ENCODE results near the gene MAD1L1.
A peak's percentile ranks its signal among the peaks of the same experiment; 100 is the strongest.

The MAD1L1 gene

DNA sequence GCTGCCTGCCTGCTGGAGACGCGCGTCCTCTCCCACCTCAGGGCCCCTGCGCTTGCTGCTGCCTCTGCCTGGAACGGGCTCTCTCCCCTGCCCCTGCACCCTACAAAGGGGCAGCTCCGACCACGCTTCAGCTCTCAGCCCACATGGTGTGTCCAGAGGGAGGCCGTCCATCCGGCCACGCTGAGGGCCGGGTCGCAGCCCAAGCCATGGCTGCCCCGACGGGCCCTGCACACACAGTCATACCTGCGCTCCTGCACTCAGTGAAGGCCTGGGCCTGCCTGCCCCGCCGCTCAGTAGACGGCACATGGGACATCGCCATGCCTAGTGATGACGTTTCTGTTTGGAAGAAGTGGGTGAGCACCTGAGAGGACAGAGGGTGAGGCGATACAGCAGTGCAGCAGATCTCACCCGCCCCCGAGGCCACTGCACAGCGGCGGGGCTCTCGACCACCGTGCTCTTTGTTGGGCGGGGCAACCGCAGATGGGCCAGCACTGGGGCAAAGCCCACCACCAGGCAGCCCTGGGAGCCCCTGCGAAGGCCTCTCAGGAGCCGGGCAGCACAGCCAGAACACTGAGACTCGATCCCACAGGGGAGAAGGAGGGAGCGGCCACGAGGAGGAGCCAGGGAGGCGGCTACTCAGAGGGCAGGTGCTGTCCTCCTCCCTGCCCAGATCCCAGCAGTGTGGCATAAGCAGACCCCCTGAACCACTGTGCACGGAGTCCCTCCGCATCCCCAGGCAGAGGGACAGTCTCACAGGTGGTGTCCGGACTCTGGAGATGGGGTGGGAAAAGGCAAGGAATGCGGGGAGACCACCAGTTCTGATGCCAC is 129.5 kb downstream of the MAD1L1 start:
- Histone ChIP-seq H3K4me3 (ENCODE audit: low read depth, low read length) (no peak overlapping the region), H3K36me3 (ENCODE audit: control insufficient read depth, insufficient read depth, low read length) (peaks cover 5% of the 10 kb centered on the region), H3K4me1 (ENCODE audit: control insufficient read depth, insufficient read depth, low read length) (peaks cover 2% of the 10 kb centered on the region), H3K9ac (ENCODE audit: low read depth, low read length) (no peak overlapping the region), H3K9me3 (ENCODE audit: control insufficient read depth, insufficient read depth, low read length) (no peaks in the 10 kb centered on the region), H3K27me3 (ENCODE audit: control insufficient read depth, insufficient read depth, low read length) (no peaks in the 10 kb centered on the region)

- no peaks in the 10 kb centered on the region for H3K9me3 ChIP-seq (ENCODE audit: control insufficient read depth, insufficient read depth, low read length)
- H3K4me3 ChIP-seq (ENCODE audit: low read depth, low read length), result no peak overlapping the region
- peaks cover 2% of the 10 kb centered on the region for H3K4me1 ChIP-seq (ENCODE audit: control insufficient read depth, insufficient read depth, low read length)
- no peak overlapping the region for H3K9ac ChIP-seq (ENCODE audit: low read depth, low read length)
- H3K36me3 ChIP-seq (ENCODE audit: control insufficient read depth, insufficient read depth, low read length), result peaks cover 5% of the 10 kb centered on the region
- no peaks in the 10 kb centered on the region for H3K27me3 ChIP-seq (ENCODE audit: control insufficient read depth, insufficient read depth, low read length)
These were observed 130.4 kb downstream of the MAD1L1 start for GRCh38 chr7:2102375-2102723.

DNA sequence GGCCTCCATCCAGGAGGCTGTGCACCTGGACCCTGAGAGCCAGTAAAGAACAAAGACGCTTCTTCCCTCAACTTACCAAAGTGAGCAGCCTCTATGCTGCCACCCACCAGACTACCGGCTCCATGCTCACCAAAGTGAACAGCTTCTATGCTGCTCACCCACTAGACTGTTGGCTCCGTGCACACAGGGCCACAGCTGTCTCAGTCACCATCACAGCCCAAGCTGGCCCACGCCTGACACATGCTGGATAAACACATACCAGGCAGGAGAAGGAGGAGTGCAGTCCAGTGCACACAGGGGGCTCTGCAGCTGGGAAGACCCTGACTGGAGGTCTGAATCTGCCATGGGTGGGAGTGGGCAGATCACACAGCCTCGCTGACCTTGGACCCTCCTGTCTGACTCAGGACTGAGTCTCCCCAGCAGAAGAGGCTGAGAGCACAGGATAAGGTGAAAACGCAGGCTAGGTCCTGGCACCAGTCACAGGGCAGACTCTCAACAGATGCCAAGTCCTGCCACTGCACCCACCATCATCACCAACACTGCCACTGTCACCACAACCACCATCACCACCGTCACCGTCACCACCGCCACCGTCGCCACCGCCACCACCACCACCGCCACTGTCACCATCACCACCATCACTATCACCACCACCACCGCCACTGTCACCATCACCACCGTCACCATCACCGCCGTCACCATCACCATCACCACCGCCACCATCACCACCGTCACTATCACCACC is 130.9 kb downstream of the MAD1L1 start:
- H3K4me1 ChIP-seq (ENCODE audit: control insufficient read depth, insufficient read depth, low read length), result peaks cover 2% of the 10 kb centered on the region
- H3K27me3 ChIP-seq (ENCODE audit: control insufficient read depth, insufficient read depth, low read length), result no peaks in the 10 kb centered on the region
- H3K9ac ChIP-seq (ENCODE audit: low read depth, low read length), result no peak overlapping the region
- H3K36me3 ChIP-seq (ENCODE audit: control insufficient read depth, insufficient read depth, low read length), result peaks cover 5% of the 10 kb centered on the region
- no peaks in the 10 kb centered on the region for H3K9me3 ChIP-seq (ENCODE audit: control insufficient read depth, insufficient read depth, low read length)
- H3K4me3 ChIP-seq (ENCODE audit: low read depth, low read length), result no peak overlapping the region

DNA sequence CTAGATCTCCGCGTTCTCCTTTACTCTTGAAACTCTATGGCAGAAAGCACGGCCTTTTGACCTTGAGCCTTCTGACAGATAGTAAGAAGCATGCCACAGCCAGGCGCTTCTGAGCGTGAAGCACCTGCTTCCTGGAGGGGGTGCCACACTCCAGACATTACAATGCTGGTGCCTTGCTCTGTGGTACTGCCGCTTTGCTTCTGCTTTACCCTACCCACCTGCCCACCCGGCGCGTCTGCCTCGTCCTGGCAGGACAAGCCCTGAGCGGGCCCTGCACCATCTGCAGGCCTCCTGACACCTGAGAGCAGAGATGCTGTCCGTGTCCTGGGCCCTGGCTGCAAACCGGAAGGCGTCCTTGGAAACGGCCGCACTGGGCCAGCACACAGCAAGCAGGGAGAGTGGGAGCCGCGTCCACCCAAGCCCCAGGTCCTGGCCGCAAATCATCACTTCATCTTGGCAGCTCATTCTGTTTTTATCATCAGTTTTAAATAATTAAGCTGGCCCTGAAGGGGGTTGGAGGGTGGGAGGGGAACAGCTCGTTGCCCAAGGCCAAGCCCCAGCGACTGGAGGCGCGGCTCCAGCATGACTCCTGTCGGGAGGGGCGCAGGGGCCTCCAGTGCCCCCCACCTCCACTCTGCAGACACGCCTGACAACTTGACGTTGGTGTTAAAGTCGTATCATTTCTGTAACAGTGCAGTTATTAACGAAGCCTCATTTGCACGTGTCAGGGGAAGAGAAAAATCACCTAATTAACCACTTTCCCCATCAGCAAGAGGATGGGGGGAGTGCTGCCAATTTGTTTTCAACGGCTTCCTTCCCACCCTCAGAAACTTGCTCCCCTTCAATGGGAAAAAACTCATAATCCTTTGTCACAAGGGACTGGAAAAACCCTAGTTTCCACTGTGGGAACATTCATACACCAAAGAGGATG is 132.2 kb downstream of the MAD1L1 start:
- H3K4me1 ChIP-seq (ENCODE audit: control insufficient read depth, insufficient read depth, low read length), result peaks cover 2% of the 10 kb centered on the region
- no peak overlapping the region for H3K4me3 ChIP-seq (ENCODE audit: low read depth, low read length)

GRCh38 chr7:2099048-2099957 is 133.4 kb downstream of the MAD1L1 start:
- Histone ChIP-seq H3K36me3 (ENCODE audit: control insufficient read depth, insufficient read depth, low read length) (peaks cover 7% of the 10 kb centered on the region), H3K9ac (ENCODE audit: low read depth, low read length) (peak overlapping the region; percentile 12), H3K4me3 (ENCODE audit: low read depth, low read length) (no peak overlapping the region)

More for the DNA sequence above, 132.2 kb downstream of the MAD1L1 start:
- Histone ChIP-seq H3K27me3 (ENCODE audit: control insufficient read depth, insufficient read depth, low read length) (no peaks in the 10 kb centered on the region), H3K36me3 (ENCODE audit: control insufficient read depth, insufficient read depth, low read length) (peaks cover 5% of the 10 kb centered on the region), H3K9me3 (ENCODE audit: control insufficient read depth, insufficient read depth, low read length) (no peaks in the 10 kb centered on the region), H3K9ac (ENCODE audit: low read depth, low read length) (peak overlapping the region; percentile 12)

GRCh38 chr7:2098496-2098895 is 134.2 kb downstream of the MAD1L1 start:
- Histone ChIP-seq H3K4me3 (ENCODE audit: low read depth, low read length) (no peak overlapping the region), H3K9ac (ENCODE audit: low read depth, low read length) (no peak overlapping the region), H3K36me3 (ENCODE audit: control insufficient read depth, insufficient read depth, low read length) (peaks cover 7% of the 10 kb centered on the region), H3K27me3 (ENCODE audit: control insufficient read depth, insufficient read depth, low read length) (no peaks in the 10 kb centered on the region), H3K9me3 (ENCODE audit: control insufficient read depth, insufficient read depth, low read length) (no peaks in the 10 kb centered on the region), H3K4me1 (ENCODE audit: control insufficient read depth, insufficient read depth, low read length) (no peaks in the 10 kb centered on the region)

More at GRCh38 chr7:2099048-2099957, 133.4 kb downstream of the MAD1L1 start:
- Histone ChIP-seq H3K4me1 (ENCODE audit: control insufficient read depth, insufficient read depth, low read length) (peaks cover 2% of the 10 kb centered on the region), H3K9me3 (ENCODE audit: control insufficient read depth, insufficient read depth, low read length) (no peaks in the 10 kb centered on the region), H3K27me3 (ENCODE audit: control insufficient read depth, insufficient read depth, low read length) (no peaks in the 10 kb centered on the region)

DNA sequence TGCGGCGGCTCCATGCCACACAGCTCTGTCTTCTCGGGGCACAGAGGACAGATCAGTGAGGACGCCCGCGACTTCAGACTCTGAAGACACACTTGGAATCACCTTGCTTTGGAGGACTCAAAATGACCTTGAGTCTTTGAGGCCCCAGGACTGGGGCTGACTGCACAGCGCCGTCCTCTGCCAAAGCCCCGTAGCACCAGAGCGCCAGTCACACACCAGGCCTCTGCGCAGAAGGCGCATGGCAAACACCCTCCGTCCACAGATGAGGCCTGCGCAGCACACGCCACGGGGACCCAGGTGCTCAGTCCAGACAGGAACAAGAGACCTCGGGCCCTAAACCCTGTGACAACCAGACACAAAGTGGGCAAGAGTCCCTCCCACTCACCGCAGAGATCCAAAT is 134.7 kb downstream of the MAD1L1 start:
- no peak overlapping the region for H3K9ac ChIP-seq (ENCODE audit: low read depth, low read length)
- no peaks in the 10 kb centered on the region for H3K27me3 ChIP-seq (ENCODE audit: control insufficient read depth, insufficient read depth, low read length)
- no peaks in the 10 kb centered on the region for H3K9me3 ChIP-seq (ENCODE audit: control insufficient read depth, insufficient read depth, low read length)
- no peak overlapping the region for H3K4me3 ChIP-seq (ENCODE audit: low read depth, low read length)
- no peaks in the 10 kb centered on the region for H3K4me1 ChIP-seq (ENCODE audit: control insufficient read depth, insufficient read depth, low read length)
- peaks cover 7% of the 10 kb centered on the region for H3K36me3 ChIP-seq (ENCODE audit: control insufficient read depth, insufficient read depth, low read length)

DNA sequence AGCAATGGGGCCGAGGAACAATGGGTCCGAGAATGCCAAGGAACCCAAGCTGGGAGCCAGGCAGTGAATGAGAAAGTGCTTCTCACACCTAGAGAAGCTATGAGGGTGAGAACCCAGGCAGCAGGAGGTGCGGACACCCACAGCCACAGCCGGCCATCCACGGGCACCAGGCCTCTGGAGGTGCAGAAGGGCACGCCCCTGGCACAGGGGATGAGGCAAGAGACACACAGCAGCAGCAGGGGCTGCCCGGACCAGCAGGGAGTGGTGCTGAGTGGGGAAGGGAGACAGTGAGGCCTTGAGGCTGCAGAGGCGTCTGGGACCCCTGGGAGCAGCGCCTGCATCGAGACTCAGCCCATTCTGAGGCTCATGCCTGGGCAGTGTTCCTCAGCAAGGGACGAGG is 135.3 kb downstream of the MAD1L1 start:
- no peak overlapping the region for H3K9ac ChIP-seq (ENCODE audit: low read depth, low read length)
- H3K9me3 ChIP-seq (ENCODE audit: control insufficient read depth, insufficient read depth, low read length), result no peaks in the 10 kb centered on the region
- H3K27me3 ChIP-seq (ENCODE audit: control insufficient read depth, insufficient read depth, low read length), result no peaks in the 10 kb centered on the region
- H3K4me3 ChIP-seq (ENCODE audit: low read depth, low read length), result no peak overlapping the region
- peaks cover 4% of the 10 kb centered on the region for H3K36me3 ChIP-seq (ENCODE audit: control insufficient read depth, insufficient read depth, low read length)
- H3K4me1 ChIP-seq (ENCODE audit: control insufficient read depth, insufficient read depth, low read length), result no peaks in the 10 kb centered on the region

DNA sequence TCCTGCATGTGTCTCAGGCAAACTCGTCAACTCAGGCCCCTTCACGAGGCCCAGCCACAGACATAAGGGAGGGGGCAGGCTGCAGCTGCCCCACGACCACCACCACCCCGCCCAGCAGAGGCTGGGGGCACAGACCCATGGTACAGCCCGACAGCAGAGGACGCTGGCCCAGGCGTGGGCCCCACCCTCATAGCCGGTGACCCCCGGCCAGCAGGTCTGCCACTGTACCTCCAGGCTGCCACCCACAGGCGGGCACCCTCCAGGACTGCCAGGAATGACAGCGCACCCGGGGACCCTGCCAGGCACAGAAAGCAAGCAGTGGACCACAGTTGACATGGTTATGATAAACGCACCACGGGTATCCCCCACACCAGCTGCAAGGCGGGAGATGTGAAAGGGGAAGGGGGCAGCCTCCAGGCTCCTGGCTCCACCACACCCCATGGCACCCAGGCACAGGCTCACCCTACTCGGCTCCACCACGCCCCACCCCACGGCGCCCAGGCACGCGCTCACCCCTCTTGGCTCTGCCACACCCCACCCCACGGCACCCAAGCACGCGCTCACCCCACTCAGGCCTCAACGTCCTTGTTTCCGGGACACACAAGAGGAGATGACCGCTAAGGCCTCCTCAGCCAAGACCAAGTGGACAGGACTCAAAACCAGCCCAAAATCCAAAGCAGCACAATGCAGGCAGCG is 135.9 kb downstream of the MAD1L1 start:
- Histone ChIP-seq H3K36me3 (ENCODE audit: control insufficient read depth, insufficient read depth, low read length) (peaks cover 4% of the 10 kb centered on the region), H3K9ac (ENCODE audit: low read depth, low read length) (no peak overlapping the region), H3K4me3 (ENCODE audit: low read depth, low read length) (no peak overlapping the region), H3K4me1 (ENCODE audit: control insufficient read depth, insufficient read depth, low read length) (no peaks in the 10 kb centered on the region), H3K9me3 (ENCODE audit: control insufficient read depth, insufficient read depth, low read length) (no peaks in the 10 kb centered on the region), H3K27me3 (ENCODE audit: control insufficient read depth, insufficient read depth, low read length) (no peaks in the 10 kb centered on the region)

GRCh38 chr7:2095436-2095835 is 137.3 kb downstream of the MAD1L1 start:
- no peak overlapping the region for H3K9ac ChIP-seq (ENCODE audit: low read depth, low read length)
- H3K4me3 ChIP-seq (ENCODE audit: low read depth, low read length), result no peak overlapping the region
- no peaks in the 10 kb centered on the region for H3K4me1 ChIP-seq (ENCODE audit: control insufficient read depth, insufficient read depth, low read length)
- H3K9me3 ChIP-seq (ENCODE audit: control insufficient read depth, insufficient read depth, low read length), result no peaks in the 10 kb centered on the region
- no peaks in the 10 kb centered on the region for H3K27me3 ChIP-seq (ENCODE audit: control insufficient read depth, insufficient read depth, low read length)
- H3K36me3 ChIP-seq (ENCODE audit: control insufficient read depth, insufficient read depth, low read length), result peaks cover 2% of the 10 kb centered on the region
